KMS-11 (cell line): ENCODE results near the gene CD99.

Experiments
- H2AFZ ChIP-seq: fragments of 200-600 bp; sonication (generic); 2 replicates; pipeline ENCODE4 v1.6.1; 2016; ENCODE audit warnings: antibody characterized with exemption, mixed run types, low read depth
- H3K27ac ChIP-seq: fragments of 200-600 bp; sonication (generic); 2 replicates; pipeline ENCODE4 v1.6.1; 2016; ENCODE audit warnings: mild to moderate bottlenecking, mixed run types
- H3K27me3 ChIP-seq: fragments of 200-600 bp; sonication (generic); 2 replicates; pipeline ENCODE4 v1.6.1; 2017; ENCODE audit warnings: mild to moderate bottlenecking, low read depth, mixed run types, moderate library complexity; ENCODE audit not compliant: insufficient read depth
- H3K36me3 ChIP-seq: fragments of 200-600 bp; sonication (generic); 2 replicates; pipeline ENCODE4 v1.6.1; 2017; ENCODE audit warnings: mild to moderate bottlenecking, mixed run types; ENCODE audit not compliant: insufficient read depth
- H3K4me1 ChIP-seq: fragments of 200-600 bp; sonication (generic); 2 replicates; pipeline ENCODE4 v1.6.1; 2016; ENCODE audit warnings: mild to moderate bottlenecking, low read depth, mixed run types; ENCODE audit not compliant: poor library complexity, severe bottlenecking
- H3K4me2 ChIP-seq: fragments of 200-600 bp; sonication (generic); 2 replicates; pipeline ENCODE4 v1.7.0; 2016; ENCODE audit warnings: mild to moderate bottlenecking, mixed run types
- H3K4me3 ChIP-seq: fragments of 200-600 bp; sonication (generic); IDR thresholded peaks from 2 replicates; pipeline ENCODE4 v1.6.1; 2017; ENCODE audit warnings: low read depth, low read length, mixed read lengths; ENCODE audit not compliant: insufficient read depth
- H3K79me2 ChIP-seq: fragments of 200-600 bp; sonication (generic); 2 replicates; pipeline ENCODE4 v1.6.1; 2016; ENCODE audit warnings: low read depth, mixed run types; ENCODE audit not compliant: insufficient read depth
- H3K9ac ChIP-seq: fragments of 200-600 bp; sonication (generic); 2 replicates; pipeline ENCODE4 v1.6.1; 2016; ENCODE audit warnings: mild to moderate bottlenecking, mixed run types
- H4K20me1 ChIP-seq: fragments of 200-600 bp; sonication (generic); 2 replicates; pipeline ENCODE4 v1.6.1; 2016; ENCODE audit warnings: mild to moderate bottlenecking, mixed run types; ENCODE audit not compliant: insufficient read depth
- CTCF ChIP-seq: fragments of 200-600 bp; sonication (generic); conservative IDR thresholded peaks from 2 replicates; pipeline ENCODE4 v1.6.1; 2017; ENCODE audit warnings: low read depth, mild to moderate bottlenecking, antibody characterized with exemption, low read length, moderate library complexity, mixed read lengths

The CD99 gene

GRCh38 chrX:2654436-2655340 is 36.4 kb upstream of the CD99 start:
- no peak overlapping the region for H3K4me2 ChIP-seq
- H3K27ac ChIP-seq, result no peak overlapping the region
- no peaks in the 10 kb centered on the region for H3K79me2 ChIP-seq
- no peak overlapping the region for H3K9ac ChIP-seq
- H3K4me3 ChIP-seq, result no peak overlapping the region
- H3K36me3 ChIP-seq, result no peaks in the 10 kb centered on the region
- no peak overlapping the region for H2AFZ ChIP-seq
- no peak for TF ChIP-seq CTCF
- H4K20me1 ChIP-seq, result no peaks in the 10 kb centered on the region
- no peaks in the 10 kb centered on the region for H3K27me3 ChIP-seq
- H3K4me1 ChIP-seq, result no peaks in the 10 kb centered on the region

- Histone ChIP-seq H3K4me1 (no peaks in the 10 kb centered on the region), H3K4me3 (no peak overlapping the region), H4K20me1 (no peaks in the 10 kb centered on the region), H3K9ac (no peak overlapping the region), H3K27ac (no peak overlapping the region), H3K27me3 (no peaks in the 10 kb centered on the region), H3K79me2 (no peaks in the 10 kb centered on the region), H2AFZ (no peak overlapping the region), H3K36me3 (no peaks in the 10 kb centered on the region), H3K4me2 (no peak overlapping the region)
- TF ChIP-seq CTCF, result no peak
These were observed 34.7 kb upstream of the CD99 start for GRCh38 chrX:2656257-2656836.

DNA sequence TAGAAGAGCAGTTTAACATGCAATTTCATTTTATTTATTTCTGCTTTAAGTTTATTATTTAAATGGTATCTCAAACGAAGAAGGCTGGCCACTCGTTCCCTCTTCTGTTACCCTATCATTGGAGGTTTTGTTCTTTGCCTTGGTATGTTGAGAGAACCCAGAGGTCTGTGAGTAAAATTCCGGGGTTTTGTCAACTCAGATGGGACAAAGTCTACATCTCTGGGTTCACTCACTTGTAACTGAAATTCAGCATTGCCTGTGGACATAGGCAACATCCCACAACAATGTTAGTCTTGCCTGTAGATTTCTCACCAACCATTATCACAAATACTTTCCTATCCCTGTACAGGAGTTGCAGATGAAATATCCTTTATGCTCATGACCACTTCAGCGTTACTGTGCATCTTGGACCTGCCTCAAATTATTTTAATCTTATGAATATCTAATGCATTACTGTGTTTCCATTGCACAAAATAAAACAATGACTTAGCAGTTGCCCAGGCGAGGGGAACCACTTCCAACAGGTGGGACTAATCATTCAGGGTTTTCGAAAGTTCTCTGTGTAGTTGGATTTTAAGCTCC is 33.5 kb upstream of the CD99 start:
- H4K20me1 ChIP-seq, result no peaks in the 10 kb centered on the region
- no peak overlapping the region for H3K4me2 ChIP-seq
- H3K79me2 ChIP-seq, result no peaks in the 10 kb centered on the region
- no peak overlapping the region for H2AFZ ChIP-seq
- H3K36me3 ChIP-seq, result no peaks in the 10 kb centered on the region
- H3K27me3 ChIP-seq, result no peaks in the 10 kb centered on the region
- no peak overlapping the region for H3K27ac ChIP-seq
- no peaks in the 10 kb centered on the region for H3K4me1 ChIP-seq
- no peak overlapping the region for H3K9ac ChIP-seq
- H3K4me3 ChIP-seq, result no peak overlapping the region
- TF ChIP-seq CTCF, result no peak

GRCh38 chrX:2658585-2659292 is 32.4 kb upstream of the CD99 start:
- Histone ChIP-seq H3K9ac (no peak overlapping the region), H3K4me3 (no peak overlapping the region), H4K20me1 (no peaks in the 10 kb centered on the region), H2AFZ (no peak overlapping the region), H3K4me2 (no peak overlapping the region), H3K27me3 (no peaks in the 10 kb centered on the region), H3K36me3 (no peaks in the 10 kb centered on the region), H3K4me1 (no peaks in the 10 kb centered on the region), H3K27ac (no peak overlapping the region), H3K79me2 (no peaks in the 10 kb centered on the region)
- TF ChIP-seq CTCF, result no peak
